Peyer's patch (tissue), 4 donors: ENCODE measurements around the gene APOC3. TPM values are rescaled to one million over a fixed set of nuclear protein-coding genes. Genes with fewer than 3 reads are reported as not detected.

Experiments used
- DNase-seq, 3 donors: peaks; one replicate each; pipeline ENCODE4 v3.0.0-alpha.2; 2017 to 2019
- H3K27ac ChIP-seq, 4 donors: fragments of 200-600 bp; sonication (generic); one replicate each; pipeline ENCODE4 v1.5.1; 2016 to 2019
- H3K27me3 ChIP-seq, 2 donors: fragments of 200-600 bp; sonication (generic); one replicate each; pipeline ENCODE4 v1.5.1; 2019
- H3K36me3 ChIP-seq, 3 donors: fragments of 200-600 bp; sonication (generic); one replicate each; pipeline ENCODE4 v1.5.1; 2016 to 2019
- H3K4me1 ChIP-seq, 4 donors: fragments of 200-600 bp; sonication (generic); one replicate each; pipeline ENCODE4 v1.5.1; 2016 to 2019
- H3K4me3 ChIP-seq, 4 donors: fragments of 200-600 bp; sonication (generic); 1 replicate in 3 of 4; 2 replicates in 1 of 4; pipeline ENCODE4 v1.5.1; 2016 to 2019; ENCODE audit warnings: mild to moderate bottlenecking in 1 of 4
- H3K9me3 ChIP-seq, 4 donors: fragments of 200-600 bp; sonication (generic); one replicate each; pipeline ENCODE4 v1.5.1; 2016 to 2019; ENCODE audit warnings: mild to moderate bottlenecking in 1 of 4
- CTCF ChIP-seq, 6 experiments: fragments of 450-650 bp in 4 of 6; fragments of 200-600 bp in 2 of 6; sonication (generic) in 1 of 6; IDR thresholded peaks; one replicate each; pipeline ENCODE4 v1.5.1; 2017 to 2019; ENCODE audit warnings: antibody characterized with exemption in 6 of 6, mild to moderate bottlenecking in 3 of 6, moderate library complexity in 1 of 6
- POLR2A ChIP-seq, 2 donors: fragments of 450-650 bp; IDR thresholded peaks; one replicate each; pipeline ENCODE4 v1.5.1; 2017; ENCODE audit warnings: antibody characterized with exemption in 2 of 2, mild to moderate bottlenecking in 2 of 2, moderate library complexity in 2 of 2
- total RNA-seq, 4 donors: library from RNA; depleted of rRNA; stranded (reverse); fragments of >200 nt; gene quantifications; one replicate each; pipeline ENCODE4 v1.1.0, GENCODE V29; 2016

APOC3 gene
- total RNA-seq, 4 donors from 2014 or later = 276 to 11,857 (median 5,024) TPM

GRCh38 chr11:116867619-116868018, 37.9 kb downstream of the APOC3 start:
- no peaks in the 10 kb centered on the region for H3K4me1 ChIP-seq
- H3K27me3 ChIP-seq = no peaks in the 10 kb centered on the region
- H3K36me3 ChIP-seq = peaks cover 0 to 71% (median 0%) of the 10 kb centered on the region in 3 donors
- H3K9me3 ChIP-seq = no peaks in the 10 kb centered on the region
- peak in 1 of 3 donors; percentile 60 for DNase-seq
- TF ChIP-seq POLR2A (IDR thresholded peaks at IDR 0.05) (no peak), CTCF (IDR thresholded peaks at IDR 0.05) (no peak)
- peak overlapping the region in 2 of 4 donors; percentile 46 to 54 for H3K27ac ChIP-seq
- no peak overlapping the region for H3K4me3 ChIP-seq

- no peak for DNase-seq
- Histone ChIP-seq H3K9me3 (no peaks in the 10 kb centered on the region), H3K4me3 (no peak overlapping the region), H3K27me3 (no peaks in the 10 kb centered on the region), H3K36me3 (peaks cover 0 to 72% (median 3%) of the 10 kb centered on the region in 3 donors), H3K27ac (peak overlapping the region in 2 of 4 donors; percentile 46 to 54), H3K4me1 (no peaks in the 10 kb centered on the region)
- TF ChIP-seq POLR2A (IDR thresholded peaks at IDR 0.05) (no peak), CTCF (IDR thresholded peaks at IDR 0.05) (no peak)
These were observed 38.4 kb downstream of the APOC3 start for GRCh38 chr11:116868066-116868465.

- Histone ChIP-seq H3K4me3 (no peak overlapping the region), H3K27me3 (no peaks in the 10 kb centered on the region), H3K9me3 (no peaks in the 10 kb centered on the region), H3K4me1 (no peaks in the 10 kb centered on the region), H3K27ac (no peak overlapping the region), H3K36me3 (peaks cover 0 to 72% (median 3%) of the 10 kb centered on the region in 3 donors)
- TF ChIP-seq CTCF (IDR thresholded peaks at IDR 0.05) (no peak), POLR2A (IDR thresholded peaks at IDR 0.05) (no peak)
- no peak for DNase-seq
These were observed 39.9 kb downstream of the APOC3 start for GRCh38 chr11:116869610-116870009.

GRCh38 chr11:116870054-116870453, 40.3 kb downstream of the APOC3 start:
- TF ChIP-seq CTCF (IDR thresholded peaks at IDR 0.05) (no peak), POLR2A (IDR thresholded peaks at IDR 0.05) (no peak)
- Histone ChIP-seq H3K4me1 (no peaks in the 10 kb centered on the region), H3K27me3 (no peaks in the 10 kb centered on the region), H3K36me3 (peaks cover 0 to 77% (median 3%) of the 10 kb centered on the region in 3 donors), H3K9me3 (no peaks in the 10 kb centered on the region), H3K27ac (no peak overlapping the region), H3K4me3 (no peak overlapping the region)
- no peak for DNase-seq

GRCh38 chr11:116871248-116871647, 41.5 kb downstream of the APOC3 start:
- TF ChIP-seq CTCF (IDR thresholded peaks at IDR 0.05) (no peak), POLR2A (IDR thresholded peaks at IDR 0.05) (no peak)
- Histone ChIP-seq H3K27me3 (no peaks in the 10 kb centered on the region), H3K4me1 (no peaks in the 10 kb centered on the region), H3K4me3 (no peak overlapping the region), H3K9me3 (no peaks in the 10 kb centered on the region), H3K27ac (no peak overlapping the region), H3K36me3 (peaks cover 0 to 75% (median 3%) of the 10 kb centered on the region in 3 donors)
- no peak for DNase-seq

- no peak for DNase-seq
- H3K27ac ChIP-seq = peak overlapping the region in 1 of 4 donors; percentile 22
- no peaks in the 10 kb centered on the region for H3K4me1 ChIP-seq
- peaks cover 0 to 56% (median 3%) of the 10 kb centered on the region in 3 donors for H3K36me3 ChIP-seq
- H3K27me3 ChIP-seq = no peaks in the 10 kb centered on the region
- TF ChIP-seq POLR2A (IDR thresholded peaks at IDR 0.05) (no peak), CTCF (IDR thresholded peaks at IDR 0.05) (no peak)
- no peaks in the 10 kb centered on the region for H3K9me3 ChIP-seq
- H3K4me3 ChIP-seq = no peak overlapping the region
These were observed 43.7 kb downstream of the APOC3 start for GRCh38 chr11:116873381-116873780.
